Measurements from ENCODE around the gene IL1RAPL2. TPM values are rescaled to one million over a fixed set of nuclear protein-coding genes. Genes with fewer than 3 reads are reported as not detected.

Gene IL1RAPL2
- total RNA-seq, 1 donor = not detected

DNA sequence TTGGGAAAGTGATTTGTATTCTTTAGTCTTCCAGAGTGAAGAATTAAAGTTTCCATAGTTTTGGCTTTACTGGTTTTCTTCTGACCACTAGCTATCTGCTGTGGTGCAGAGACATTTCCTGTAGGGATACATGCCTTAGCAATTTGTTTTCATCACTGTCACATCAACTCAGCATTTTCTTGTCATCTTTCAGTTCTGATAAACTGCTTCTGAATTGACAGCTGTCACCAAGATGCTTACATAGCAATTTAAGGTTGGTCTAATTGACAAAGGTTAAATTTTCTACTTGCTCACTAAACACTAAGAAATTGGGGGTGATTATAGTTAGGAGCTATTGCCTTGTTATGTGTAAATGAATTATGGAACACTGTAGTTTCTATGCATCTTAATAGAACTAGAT, 422.0 kb downstream of the IL1RAPL2 start:
- no peaks in the 10 kb centered on the region for H3K4me1 ChIP-seq (ENCODE audit: insufficient read depth, low read length)
- no peaks in the 10 kb centered on the region for H3K9me3 ChIP-seq (ENCODE audit: low read depth, low read length)
- H3K27ac ChIP-seq (ENCODE audit: low read depth, low read length) = no peak overlapping the region
- no peak overlapping the region for H3K4me2 ChIP-seq (ENCODE audit: insufficient read depth, low read length)
- peaks cover 11% of the 10 kb centered on the region for H3K27me3 ChIP-seq (ENCODE audit: insufficient read depth, low read length)
- no peak for TF ChIP-seq CTCF (IDR thresholded peaks at IDR 0.05; ENCODE audit: extremely low read depth, low read depth, low read length)
- no peak overlapping the region for H3K4me3 ChIP-seq (ENCODE audit: insufficient read depth, low read length)
- H2AFZ ChIP-seq (ENCODE audit: low read length) = no peak overlapping the region
- H4K20me1 ChIP-seq (ENCODE audit: insufficient read depth, low read length) = no peaks in the 10 kb centered on the region
- DNase-seq (ENCODE audit: insufficient read length, low spot score, missing footprints) = no peak
- no peaks in the 10 kb centered on the region for H3K36me3 ChIP-seq (ENCODE audit: insufficient read depth, low read length)
- H3K79me2 ChIP-seq (ENCODE audit: insufficient read depth, low read length) = no peaks in the 10 kb centered on the region

- no peaks in the 10 kb centered on the region for H3K4me1 ChIP-seq (ENCODE audit: insufficient read depth, low read length)
- DNase-seq (ENCODE audit: insufficient read length, low spot score, missing footprints) = no peak
- H3K4me2 ChIP-seq (ENCODE audit: insufficient read depth, low read length) = no peak overlapping the region
- H4K20me1 ChIP-seq (ENCODE audit: insufficient read depth, low read length) = no peaks in the 10 kb centered on the region
- no peak overlapping the region for H3K4me3 ChIP-seq (ENCODE audit: insufficient read depth, low read length)
- no peaks in the 10 kb centered on the region for H3K9me3 ChIP-seq (ENCODE audit: low read depth, low read length)
- H3K27ac ChIP-seq (ENCODE audit: low read depth, low read length) = no peak overlapping the region
- TF ChIP-seq CTCF (IDR thresholded peaks at IDR 0.05; ENCODE audit: extremely low read depth, low read depth, low read length) = no peak
- no peaks in the 10 kb centered on the region for H3K27me3 ChIP-seq (ENCODE audit: insufficient read depth, low read length)
- H3K79me2 ChIP-seq (ENCODE audit: insufficient read depth, low read length) = no peaks in the 10 kb centered on the region
- H3K36me3 ChIP-seq (ENCODE audit: insufficient read depth, low read length) = no peaks in the 10 kb centered on the region
- no peak overlapping the region for H2AFZ ChIP-seq (ENCODE audit: low read length)
Measured at GRCh38 chrX:104995546-104995945, 429.5 kb downstream of the IL1RAPL2 start.

- Histone ChIP-seq H3K4me1 (ENCODE audit: insufficient read depth, low read length) (no peaks in the 10 kb centered on the region), H3K79me2 (ENCODE audit: insufficient read depth, low read length) (no peaks in the 10 kb centered on the region), H3K36me3 (ENCODE audit: insufficient read depth, low read length) (no peaks in the 10 kb centered on the region), H4K20me1 (ENCODE audit: insufficient read depth, low read length) (no peaks in the 10 kb centered on the region), H3K4me2 (ENCODE audit: insufficient read depth, low read length) (no peak overlapping the region), H3K27me3 (ENCODE audit: insufficient read depth, low read length) (peaks cover 4% of the 10 kb centered on the region), H3K27ac (ENCODE audit: low read depth, low read length) (no peak overlapping the region), H3K4me3 (ENCODE audit: insufficient read depth, low read length) (no peak overlapping the region), H2AFZ (ENCODE audit: low read length) (no peak overlapping the region), H3K9me3 (ENCODE audit: low read depth, low read length) (no peaks in the 10 kb centered on the region)
- no peak for DNase-seq (ENCODE audit: insufficient read length, low spot score, missing footprints)
- TF ChIP-seq CTCF (IDR thresholded peaks at IDR 0.05; ENCODE audit: extremely low read depth, low read depth, low read length) = no peak
Measured at GRCh38 chrX:105006103-105006502, 440.1 kb downstream of the IL1RAPL2 start.

DNA sequence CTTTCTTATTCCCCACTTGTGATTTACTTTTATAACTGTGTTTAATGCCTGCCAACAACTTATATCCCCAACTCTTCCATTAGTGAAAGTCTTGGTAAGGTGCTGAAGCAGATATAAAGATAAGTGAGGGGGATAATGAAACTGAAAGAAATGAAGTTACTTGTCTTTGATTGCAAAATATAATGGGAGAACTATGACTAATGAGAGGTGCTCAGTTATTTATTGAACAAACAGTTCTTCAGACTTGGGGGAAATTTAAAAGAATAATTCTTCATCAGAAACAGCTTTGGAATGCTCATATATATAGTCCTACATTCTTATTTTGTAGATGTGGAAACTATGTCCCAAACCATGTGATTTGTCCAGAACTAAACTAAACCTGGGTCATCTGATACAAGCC, 441.0 kb downstream of the IL1RAPL2 start:
- H3K36me3 ChIP-seq (ENCODE audit: insufficient read depth, low read length) = no peaks in the 10 kb centered on the region
- no peaks in the 10 kb centered on the region for H4K20me1 ChIP-seq (ENCODE audit: insufficient read depth, low read length)
- no peak for TF ChIP-seq CTCF (IDR thresholded peaks at IDR 0.05; ENCODE audit: extremely low read depth, low read depth, low read length)
- no peaks in the 10 kb centered on the region for H3K9me3 ChIP-seq (ENCODE audit: low read depth, low read length)
- H3K4me1 ChIP-seq (ENCODE audit: insufficient read depth, low read length) = no peaks in the 10 kb centered on the region
- H3K27me3 ChIP-seq (ENCODE audit: insufficient read depth, low read length) = peaks cover 4% of the 10 kb centered on the region
- no peak for DNase-seq (ENCODE audit: insufficient read length, low spot score, missing footprints)
- no peak overlapping the region for H3K27ac ChIP-seq (ENCODE audit: low read depth, low read length)
- no peak overlapping the region for H3K4me2 ChIP-seq (ENCODE audit: insufficient read depth, low read length)
- no peak overlapping the region for H3K4me3 ChIP-seq (ENCODE audit: insufficient read depth, low read length)
- no peaks in the 10 kb centered on the region for H3K79me2 ChIP-seq (ENCODE audit: insufficient read depth, low read length)
- no peak overlapping the region for H2AFZ ChIP-seq (ENCODE audit: low read length)
